Measurements from ENCODE around the gene RFPL3. TPM values are rescaled to one million over a fixed set of nuclear protein-coding genes. Genes with fewer than 3 reads are reported as not detected.

Gene RFPL3
- total RNA-seq, 1 experiment from 2014 or later: not detected

GRCh38 chr22:32410459-32410858 lies 52.8 kb downstream of the RFPL3 start:
- no peak for TF ChIP-seq TCF7L2 (IDR thresholded peaks at IDR 0.05; ENCODE audit: low read depth, low read length)
- TF ChIP-seq SIN3A (IDR thresholded peaks at IDR 0.05; ENCODE audit: borderline replicate concordance, insufficient read depth, low read depth, low read length): no peak
- TF ChIP-seq POLR2AphosphoS5 (IDR thresholded peaks at IDR 0.05; ENCODE audit: low read depth, low read length): no peak
- TF ChIP-seq CTCF (IDR thresholded peaks at IDR 0.05): no peak
- intact Hi-C loops (cut with micrococcal nuclease; ENCODE audit: unreplicated experiment): no loop called here
- in situ Hi-C loops (cut with HindIII; ENCODE audit: low pct_unique_long_range_greater_than_20kb, low sequenced_read_pairs): no loop called here
- Histone ChIP-seq H3K27ac (ENCODE audit: low read length) (no peak overlapping the region), H3K4me1 (ENCODE audit: control insufficient read depth, insufficient read depth, low read length) (no peaks in the 10 kb centered on the region), H3K36me3 (ENCODE audit: control insufficient read depth, insufficient read depth, low read length) (peaks cover 6% of the 10 kb centered on the region), H3K9me3 (ENCODE audit: control insufficient read depth, insufficient read depth, low read depth, low read length) (no peaks in the 10 kb centered on the region), H3K4me3 (ENCODE audit: low read depth in 2 of 2, low read length in 2 of 2) (peak overlapping the region in 1 of 2 experiments; percentile 96; a peak in 2 of 4 replicates), H3K27me3 (ENCODE audit: control insufficient read depth, insufficient read depth, low read length) (no peaks in the 10 kb centered on the region)
- no TSS peak for BruUV-seq (replicated peaks)
- ChIA-PET CTCF (no interaction called here), POLR2A (no interaction called here)
- DNase-seq (ENCODE audit: low read depth, low spot score) (no peak), ATAC-seq (no peak)

Other genes with a start within 250 kb of the RFPL3 start
- not detected for gene C22orf42, start 198.6 kb upstream of the RFPL3 start, total RNA-seq (2021; ENCODE audit: unreplicated experiment)
- not detected for gene RFPL2, start 152.8 kb upstream of the RFPL3 start, total RNA-seq (2021; ENCODE audit: unreplicated experiment)
- not detected for gene SLC5A4, start 102.5 kb upstream of the RFPL3 start, total RNA-seq (2021; ENCODE audit: unreplicated experiment)
- gene RTCB, start 54.4 kb downstream of the RFPL3 start, total RNA-seq (2021; ENCODE audit: unreplicated experiment): 55.9 TPM
- not detected for gene BPIFC, start 106.6 kb downstream of the RFPL3 start, total RNA-seq (2021; ENCODE audit: unreplicated experiment)
- 67.8 TPM for gene FBXO7, start 116.9 kb downstream of the RFPL3 start, total RNA-seq (2021; ENCODE audit: unreplicated experiment)